ENCODE measurements around the gene MATR3.
"Not testable (repeated sequence)": the region's sequence is repeated elsewhere in the genome, so short reads cannot be mapped to it uniquely, and the experiment has no call there.

MATR3 gene

DNA sequence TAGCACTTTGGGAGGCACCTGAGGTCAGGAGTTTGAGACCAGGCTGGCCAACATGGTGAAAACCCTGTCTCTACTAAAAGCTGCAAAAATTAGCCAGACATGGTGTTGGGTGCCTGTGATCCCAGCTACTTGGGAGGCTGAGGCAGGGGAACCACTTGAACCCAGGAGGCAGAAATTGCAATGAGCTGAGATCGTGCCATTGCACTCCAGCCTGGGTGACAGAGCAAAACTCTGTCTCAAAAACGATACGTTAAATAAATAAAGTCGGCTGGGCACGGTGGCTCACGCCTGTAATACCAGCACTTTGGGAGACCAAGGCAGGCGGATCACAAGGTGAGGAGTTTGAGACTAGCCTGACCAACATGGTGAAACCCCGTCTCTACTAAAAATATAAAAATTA, 62.4 kb downstream of the MATR3 start:
- DNase-seq = not testable (repeated sequence)

DNA sequence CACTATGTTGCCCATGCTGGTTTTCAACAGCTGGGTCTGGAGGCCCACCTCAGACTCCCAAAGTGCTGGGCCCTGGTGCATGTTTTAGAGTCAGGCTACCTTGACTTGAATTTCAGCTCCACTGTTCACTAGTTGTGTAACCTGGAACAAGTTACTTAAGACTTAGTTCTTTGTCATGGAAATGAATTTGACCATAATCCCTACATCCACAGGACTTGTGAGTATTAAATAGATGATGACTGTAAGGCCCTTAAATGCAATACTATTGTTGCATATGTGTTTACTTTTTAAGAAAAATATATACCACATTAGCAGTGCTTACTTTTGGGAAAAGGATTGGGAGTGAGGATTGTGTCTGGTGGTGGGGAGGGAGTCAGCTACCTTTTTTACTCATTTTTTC, 64.5 kb downstream of the MATR3 start:
- DNase-seq = no peak

DNA sequence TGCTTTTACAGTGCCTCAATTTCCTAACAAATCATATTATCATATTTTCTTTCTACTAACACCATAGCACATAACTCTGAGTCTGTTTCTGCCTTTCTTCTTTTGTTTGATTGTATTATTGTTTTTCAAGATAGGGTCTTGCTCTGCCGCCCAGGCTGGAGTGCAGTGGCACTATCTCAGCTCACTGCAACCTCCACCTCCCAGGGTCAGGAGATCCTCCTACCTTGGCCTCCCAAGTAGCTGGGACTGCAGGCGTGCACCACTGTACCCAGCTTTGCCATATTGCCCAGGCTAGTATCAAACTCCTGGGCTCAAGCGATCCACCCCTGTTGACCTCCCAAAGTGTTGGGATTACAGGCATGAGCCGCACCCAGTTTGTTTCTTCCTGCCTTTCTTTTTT, 66.8 kb downstream of the MATR3 start:
- DNase-seq = no peak

DNA sequence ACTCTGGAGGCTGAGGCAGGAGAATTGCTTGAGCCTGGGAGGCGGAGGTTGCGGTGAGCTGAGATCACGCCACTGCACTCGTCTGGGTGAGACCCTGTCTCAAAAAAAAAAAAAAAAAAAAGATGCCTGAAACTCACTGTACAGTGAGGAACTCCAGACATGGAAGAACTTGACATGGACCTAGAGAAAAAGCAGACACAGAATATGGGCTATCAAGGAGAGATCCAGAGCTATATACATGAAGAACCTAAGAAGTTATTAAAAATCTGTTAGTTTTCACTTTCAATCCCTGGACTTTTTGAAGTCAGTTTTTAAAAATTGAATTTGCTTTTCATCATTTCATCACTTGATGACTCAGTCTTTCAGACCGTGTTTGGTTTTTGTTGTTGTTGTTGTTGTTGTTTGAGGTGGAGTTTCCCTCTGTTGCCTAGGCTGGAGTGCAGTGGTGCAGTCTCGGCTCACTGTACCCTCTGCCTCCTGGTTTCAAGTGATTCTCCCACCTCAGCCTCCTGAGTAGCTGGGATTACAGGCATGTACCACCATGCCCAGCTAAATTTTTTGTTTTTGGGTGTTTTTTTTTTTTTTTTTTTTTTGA, 68.4 kb downstream of the MATR3 start:
- no peak for DNase-seq

DNA sequence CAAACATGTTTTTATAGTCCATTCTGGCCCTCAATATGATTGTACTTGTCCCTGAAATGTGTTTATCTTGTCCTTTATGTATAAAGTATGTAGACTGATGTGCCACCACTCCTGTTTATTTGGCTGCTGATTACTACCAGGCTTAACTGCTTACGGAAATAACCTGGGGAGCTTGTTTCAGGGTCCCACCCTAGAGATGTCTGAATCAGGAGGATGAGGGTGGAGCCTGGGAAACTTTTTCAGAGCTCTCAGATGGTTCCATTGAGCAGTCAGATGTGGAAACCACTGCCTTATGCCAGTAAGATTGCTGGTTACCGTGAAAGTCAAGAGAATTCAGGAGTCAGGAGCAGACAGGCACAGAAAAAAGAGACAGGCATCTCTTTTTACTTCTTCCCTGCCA, 70.4 kb downstream of the MATR3 start:
- DNase-seq = no peak

DNA sequence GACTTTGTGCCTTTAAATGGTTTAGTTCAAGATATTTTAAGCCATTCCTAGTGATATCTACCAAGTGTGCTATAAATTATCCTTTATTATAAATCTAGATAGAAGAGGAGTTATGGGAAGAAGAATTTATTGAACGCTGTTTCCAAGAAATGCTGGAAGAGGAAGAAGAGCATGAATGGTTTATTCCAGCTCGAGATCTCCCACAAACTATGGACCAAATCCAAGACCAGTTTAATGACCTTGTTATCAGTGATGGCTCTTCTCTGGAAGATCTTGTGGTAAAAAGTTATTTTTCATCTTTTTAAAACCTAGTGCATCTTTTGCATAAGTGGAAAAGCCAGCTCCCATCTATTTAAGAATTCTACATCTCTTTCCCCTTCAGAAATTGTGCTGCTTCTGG, 70.9 kb downstream of the MATR3 start:
- no peak for DNase-seq

DNA sequence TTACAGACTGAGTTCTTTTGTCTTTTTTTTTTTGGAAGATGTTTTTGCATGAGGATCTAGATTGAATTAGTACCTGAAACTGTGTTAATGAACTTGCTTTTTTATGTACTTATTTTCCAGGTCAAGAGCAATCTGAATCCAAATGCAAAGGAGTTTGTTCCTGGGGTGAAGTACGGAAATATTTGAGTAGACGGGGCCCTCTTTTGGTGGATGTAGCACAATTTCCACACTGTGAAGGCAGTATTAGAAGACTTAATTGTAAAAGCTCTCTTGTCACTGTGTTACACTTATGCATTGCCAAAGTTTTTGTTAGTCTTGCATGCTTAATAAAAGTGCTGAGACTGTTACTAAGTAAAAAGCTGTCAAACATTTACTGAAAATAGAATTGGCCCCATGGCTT, 75.1 kb downstream of the MATR3 start:
- no peak for DNase-seq

DNA sequence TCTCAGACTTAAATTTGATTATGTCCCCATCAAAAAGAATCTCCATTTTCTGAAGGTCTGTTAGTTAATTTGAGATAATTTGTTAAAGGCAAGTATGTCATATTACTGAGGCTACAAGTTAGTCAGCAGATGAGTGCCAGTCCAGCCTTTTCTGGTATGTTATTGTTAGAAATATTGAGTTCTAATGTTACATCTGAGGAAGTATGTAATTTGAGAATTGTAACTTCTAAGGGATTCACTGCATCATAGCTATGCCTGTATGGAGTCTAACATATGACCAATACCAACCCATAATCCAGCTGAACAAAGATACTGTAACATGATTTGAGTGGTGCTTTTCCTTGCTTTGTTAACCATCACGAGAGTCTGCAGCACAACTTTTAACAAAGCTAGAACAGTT, 75.6 kb downstream of the MATR3 start:
- DNase-seq = no peak

DNA sequence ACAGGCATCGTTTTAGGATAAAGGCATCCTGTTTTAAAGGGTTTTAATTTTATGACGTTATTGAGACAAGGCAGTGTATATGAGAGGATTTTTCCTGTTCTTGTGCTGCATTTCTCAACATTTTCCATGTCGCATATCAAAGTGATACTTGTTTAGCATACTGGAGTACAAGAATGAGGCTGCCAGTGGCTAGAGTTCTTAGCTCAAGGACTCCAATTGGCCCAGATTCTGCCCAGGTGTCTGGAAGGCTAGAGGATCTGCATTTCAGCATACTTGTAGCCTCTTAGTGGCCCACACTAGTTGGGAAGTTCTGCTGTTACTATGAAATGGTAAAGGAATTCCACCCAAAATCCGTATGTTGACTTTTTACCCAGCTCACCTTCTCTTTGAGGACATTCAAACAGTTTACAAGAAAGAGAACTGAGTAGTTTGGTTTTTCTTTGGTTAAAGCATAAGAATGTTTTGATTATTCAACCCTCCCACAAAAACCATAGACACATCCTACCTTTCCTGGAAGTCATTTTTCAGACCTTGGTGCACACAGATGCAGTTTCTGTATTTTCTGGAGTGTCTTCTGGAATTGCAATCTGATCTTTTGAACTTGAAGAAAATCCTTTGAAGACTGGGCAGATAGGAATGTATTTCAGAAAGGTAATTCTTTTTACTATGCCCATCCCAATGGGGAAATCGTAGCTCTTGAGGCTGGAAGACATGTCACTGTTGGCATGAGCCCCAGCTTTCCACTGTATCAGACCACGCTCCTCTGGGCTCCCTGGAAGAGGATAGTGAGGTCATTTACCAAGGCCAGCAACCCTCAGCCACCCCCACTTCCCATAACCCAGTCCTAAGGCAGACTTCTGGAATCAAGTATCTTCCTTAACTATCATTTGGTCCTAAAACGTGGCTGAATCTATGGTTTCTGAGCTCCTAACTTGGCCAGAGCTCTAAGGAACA, 78.2 kb downstream of the MATR3 start:
- no peak for DNase-seq

DNA sequence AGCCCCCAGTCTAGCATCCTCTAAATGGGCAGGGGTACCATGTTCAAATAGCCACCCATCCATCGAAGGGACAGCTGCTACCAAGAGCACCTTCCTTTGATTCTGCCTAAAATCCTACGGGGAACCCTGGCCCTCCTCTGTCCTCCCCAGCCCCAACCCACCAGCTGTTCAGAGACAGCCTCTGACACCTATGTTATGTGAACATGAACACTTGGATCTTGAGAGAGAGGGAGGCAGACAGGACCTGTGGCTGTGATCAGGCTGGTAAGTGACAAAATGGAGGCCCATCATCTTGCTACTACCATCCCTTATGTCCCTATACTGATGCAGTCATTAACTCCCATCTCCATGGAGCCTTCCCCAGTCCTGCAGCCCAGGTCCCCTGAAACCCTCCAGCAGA, 81.4 kb downstream of the MATR3 start:
- no peak for DNase-seq

DNA sequence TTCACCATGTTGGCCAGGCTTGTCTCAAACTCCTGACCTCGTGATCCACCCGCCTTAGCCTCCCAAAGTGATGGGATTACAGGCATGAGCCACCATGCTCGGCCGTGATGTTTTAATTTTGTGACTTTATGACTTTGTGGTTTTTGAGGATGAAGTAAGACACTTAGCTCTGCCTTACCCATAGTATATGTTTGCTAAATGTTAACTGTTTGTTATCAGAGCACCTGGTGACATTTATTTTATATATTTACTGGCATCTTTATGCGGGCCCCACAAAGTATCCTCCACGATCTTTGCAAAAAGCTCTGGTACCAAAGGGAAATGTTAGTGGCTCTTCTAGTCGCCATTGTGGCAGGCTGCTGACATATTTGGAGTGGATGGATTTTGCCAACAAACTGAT, 82.8 kb downstream of the MATR3 start:
- DNase-seq = no peak

DNA sequence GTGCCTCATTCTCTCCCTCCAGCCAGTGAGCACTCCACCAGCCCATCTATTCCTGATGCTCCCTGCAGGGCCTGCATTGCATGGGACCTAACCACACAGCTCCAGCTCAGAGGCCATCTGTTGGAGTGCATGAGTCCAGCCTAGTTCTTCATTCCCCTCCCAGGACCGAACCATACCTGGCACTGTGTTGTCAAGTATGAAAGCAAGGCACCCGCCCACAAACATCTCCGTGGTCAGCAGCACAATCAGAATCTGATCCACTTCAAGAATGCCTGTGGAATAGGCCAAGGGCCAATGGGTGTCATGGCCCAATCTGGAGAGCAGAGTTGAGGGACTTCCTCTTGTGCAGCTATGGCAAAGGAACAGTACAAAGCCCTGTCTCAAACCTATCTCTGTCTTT, 83.7 kb downstream of the MATR3 start:
- DNase-seq = no peak

DNA sequence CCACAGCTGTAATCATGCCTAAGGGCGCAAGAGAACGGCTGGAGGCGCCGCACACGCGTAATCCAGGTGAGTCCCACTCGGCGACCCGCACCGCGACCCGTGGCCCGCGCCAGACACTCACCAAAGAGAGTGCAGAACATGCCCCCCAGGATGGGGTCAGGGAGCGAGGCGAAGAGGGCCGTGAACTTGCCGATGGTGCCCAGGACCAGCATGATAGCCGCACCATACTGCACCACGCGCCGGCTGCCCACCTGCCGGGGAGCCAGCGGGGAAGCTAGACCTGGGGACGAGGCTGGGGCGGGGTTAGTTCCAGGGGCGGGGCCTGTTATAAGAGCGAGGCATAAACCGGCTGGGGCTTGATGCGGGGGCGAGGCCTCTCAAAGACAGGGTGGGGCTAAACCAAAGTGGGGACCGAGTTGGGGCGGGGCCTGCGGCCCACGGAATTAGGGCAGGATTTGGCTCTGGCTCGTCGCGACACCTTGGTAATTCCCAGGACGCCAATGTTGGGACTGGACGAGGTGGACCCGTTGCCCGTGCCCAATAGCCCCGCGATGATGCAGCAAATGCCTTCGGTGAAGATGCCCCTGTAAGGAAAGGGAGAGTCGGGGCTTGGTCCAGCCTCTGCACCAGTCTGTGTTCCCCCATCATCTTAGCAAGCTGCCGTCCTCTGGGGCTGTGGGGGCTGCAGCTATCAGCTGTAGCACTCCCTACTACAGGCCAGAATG, 84.7 kb downstream of the MATR3 start:
- DNase-seq = no peak

DNA sequence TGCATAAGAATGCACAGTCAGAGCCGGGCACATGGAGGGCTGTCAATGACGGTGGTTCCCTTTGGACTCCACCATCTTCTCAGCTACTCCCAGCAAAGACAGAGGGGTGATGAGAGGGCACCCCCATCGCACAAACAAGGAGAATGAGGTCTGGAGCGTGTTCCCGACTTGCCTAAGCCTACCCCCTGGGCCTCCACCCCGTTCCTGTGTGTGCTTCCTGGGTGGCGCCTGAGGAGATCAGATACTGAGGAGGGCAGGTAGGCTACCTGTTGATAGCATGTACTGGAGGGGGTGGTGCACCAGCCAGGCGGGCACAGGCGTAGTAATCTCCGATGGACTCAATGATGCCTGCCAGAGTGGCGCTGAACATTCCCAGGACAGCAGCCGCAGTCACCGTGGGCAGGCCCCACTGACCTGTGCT, 85.4 kb downstream of the MATR3 start:
- DNase-seq = no peak

DNA sequence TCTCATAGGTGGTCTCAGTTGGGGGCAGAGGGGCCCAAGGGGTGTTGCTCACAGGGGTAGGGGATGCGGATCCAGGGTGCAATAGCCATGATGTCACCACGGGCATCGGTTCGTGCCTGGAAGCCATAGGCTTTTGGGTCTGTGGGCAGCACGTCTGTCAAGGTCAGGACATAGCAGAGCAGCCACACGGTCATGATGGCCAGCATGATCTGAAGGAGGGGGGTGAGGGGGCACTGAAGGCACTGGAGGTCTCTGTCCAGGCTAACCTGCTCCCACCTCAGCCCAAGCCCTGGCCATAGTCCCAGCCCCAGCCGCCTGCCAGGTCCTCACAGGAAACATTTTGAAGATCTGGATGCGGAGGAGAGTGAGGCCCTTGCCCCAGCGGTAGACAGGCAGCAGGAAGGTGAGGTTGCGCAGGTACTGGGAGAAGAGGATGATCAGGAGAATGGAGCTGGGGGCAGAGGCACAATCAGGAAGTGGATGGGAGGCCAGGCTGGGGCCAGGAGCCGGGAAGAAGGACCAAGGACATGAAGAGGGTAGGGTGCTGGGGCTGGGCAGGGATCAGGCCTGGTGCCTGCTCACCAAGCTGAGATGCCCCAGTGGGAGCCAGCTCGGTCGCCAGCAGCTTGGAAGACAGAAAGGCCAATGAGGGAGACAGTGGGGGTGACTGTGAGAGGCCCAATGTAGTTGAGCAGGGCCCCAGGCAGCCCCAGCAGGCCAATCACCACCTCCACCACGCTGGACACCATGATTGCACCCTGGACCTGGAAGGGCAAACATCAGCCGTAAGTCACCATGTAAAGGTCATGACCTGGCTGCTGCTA, 86.3 kb downstream of the MATR3 start:
- no peak for DNase-seq

All from DMS 273 treated with DMSO at 0.1 percent for 48 hours (cell line).